Lower leg skin (tissue), 3 donors: ENCODE measurements around the gene XYLB.

Experiments used
- POLR2A ChIP-seq, 2 donors: fragments of 450-650 bp; IDR thresholded peaks; one replicate each; pipeline ENCODE4 v1.6.1; 2016 to 2017; ENCODE audit warnings: antibody characterized with exemption in 2 of 2, mild to moderate bottlenecking in 1 of 2, moderate library complexity in 1 of 2
- TF ChIP-seq, protein P1 (sequence below), 3 donors: fragments of 450-650 bp; IDR thresholded peaks; one replicate each; pipeline ENCODE4 v1.5.1; 2016; ENCODE audit warnings: antibody characterized with exemption in 3 of 3, mild to moderate bottlenecking in 3 of 3, moderate library complexity in 2 of 3

DNA sequence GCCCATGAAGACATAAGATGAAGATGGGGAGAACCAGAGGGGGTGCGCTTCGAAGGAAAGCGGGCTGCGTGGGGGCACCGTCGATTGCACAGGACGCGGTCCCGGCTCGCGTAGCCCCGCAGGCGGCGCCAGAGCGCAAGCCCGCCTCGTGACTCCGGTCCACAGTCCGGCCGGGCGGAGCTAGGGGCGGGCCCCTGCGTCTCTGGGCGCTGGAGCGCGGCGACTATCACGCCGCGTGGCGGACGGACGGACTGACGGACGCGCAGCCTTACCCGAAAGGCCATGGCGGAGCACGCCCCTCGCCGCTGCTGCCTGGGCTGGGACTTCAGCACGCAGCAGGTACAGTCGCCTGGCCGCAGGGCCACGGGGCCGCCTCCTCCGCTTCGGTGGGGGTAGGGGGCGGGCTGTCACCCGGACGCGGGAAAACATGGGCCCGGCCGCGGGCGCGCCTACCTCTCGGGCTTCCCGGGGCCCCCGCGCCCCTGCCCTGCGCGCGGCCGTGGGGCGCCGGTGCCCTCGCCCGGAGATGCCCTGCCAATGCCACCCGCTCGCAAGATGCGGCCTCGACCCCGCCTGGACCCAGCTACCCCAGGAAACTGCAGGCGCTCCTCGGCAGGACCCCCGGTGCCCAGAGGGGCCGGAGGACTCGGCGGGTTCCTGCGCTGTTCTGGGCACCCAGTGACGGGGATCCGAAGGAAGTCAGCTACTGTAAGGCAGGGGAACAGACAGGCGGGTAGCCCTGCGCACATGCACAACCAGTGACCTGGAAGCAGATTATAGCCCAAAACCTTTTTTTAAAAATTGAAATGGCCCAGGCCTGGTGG lies at the start of gene XYLB:
- TF ChIP-seq, protein P1, sequence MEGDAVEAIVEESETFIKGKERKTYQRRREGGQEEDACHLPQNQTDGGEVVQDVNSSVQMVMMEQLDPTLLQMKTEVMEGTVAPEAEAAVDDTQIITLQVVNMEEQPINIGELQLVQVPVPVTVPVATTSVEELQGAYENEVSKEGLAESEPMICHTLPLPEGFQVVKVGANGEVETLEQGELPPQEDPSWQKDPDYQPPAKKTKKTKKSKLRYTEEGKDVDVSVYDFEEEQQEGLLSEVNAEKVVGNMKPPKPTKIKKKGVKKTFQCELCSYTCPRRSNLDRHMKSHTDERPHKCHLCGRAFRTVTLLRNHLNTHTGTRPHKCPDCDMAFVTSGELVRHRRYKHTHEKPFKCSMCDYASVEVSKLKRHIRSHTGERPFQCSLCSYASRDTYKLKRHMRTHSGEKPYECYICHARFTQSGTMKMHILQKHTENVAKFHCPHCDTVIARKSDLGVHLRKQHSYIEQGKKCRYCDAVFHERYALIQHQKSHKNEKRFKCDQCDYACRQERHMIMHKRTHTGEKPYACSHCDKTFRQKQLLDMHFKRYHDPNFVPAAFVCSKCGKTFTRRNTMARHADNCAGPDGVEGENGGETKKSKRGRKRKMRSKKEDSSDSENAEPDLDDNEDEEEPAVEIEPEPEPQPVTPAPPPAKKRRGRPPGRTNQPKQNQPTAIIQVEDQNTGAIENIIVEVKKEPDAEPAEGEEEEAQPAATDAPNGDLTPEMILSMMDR (IDR thresholded peaks at IDR 0.05), result peak in 1 of 3 donors; percentile 79
- no peak for TF ChIP-seq POLR2A (IDR thresholded peaks at IDR 0.05)
